H1 (cell line): ENCODE data around the gene DDIAS. TPM values are rescaled to one million over a fixed set of nuclear protein-coding genes. Genes with fewer than 3 reads are reported as not detected.

Experiments
- CTCF ChIA-PET: fragments of 300-600 bp; sonication (Branson Sonifier 250); formaldehyde crosslinking; loops from one replicate; lab custom pipeline; 2021; ENCODE audit not compliant: partially characterized antibody; lab: Charles Lee
- POLR2A ChIA-PET: fragments of 300-600 bp; sonication (Branson Sonifier 250); formaldehyde crosslinking; loops from one replicate; lab custom pipeline; 2021; ENCODE audit warnings: inconsistent platforms; ENCODE audit not compliant: partially characterized antibody; lab: Charles Lee
- DNase-seq, 2 experiments: peaks; one replicate each; pipeline versions ENCODE4 v3.0.0 to v3.0.0-alpha.2; 2010 to 2022; ENCODE audit warnings: low spot score in 2 of 2, low read depth in 1 of 2, mixed read lengths in 1 of 2
- FAIRE-seq: peaks from 2 replicates; lab custom pipeline; 2011; peaks lifted over from hg19 to GRCh38; lab: Jason Lieb, UNC
- H2AFZ ChIP-seq: 2 replicates; pipeline ENCODE4 v1.8.1; 2012; ENCODE audit warnings: low read length, inconsistent platforms
- H2AK5ac ChIP-seq: 2 replicates; pipeline ENCODE4 v1.6.1; 2013; ENCODE audit warnings: low read depth, low read length
- H2BK120ac ChIP-seq: replicated peaks from 2 replicates; pipeline ENCODE3; 2013; ENCODE audit warnings: low read depth, low read length, inconsistent platforms
- H2BK12ac ChIP-seq: 2 replicates; pipeline ENCODE4 v1.6.1; 2013; ENCODE audit warnings: low read depth, low read length
- H2BK15ac ChIP-seq: 2 replicates; pipeline ENCODE4 v1.6.1; 2013; ENCODE audit warnings: low read length
- H2BK20ac ChIP-seq: 2 replicates; pipeline ENCODE4 v1.6.1; 2013; ENCODE audit warnings: low read length
- H2BK5ac ChIP-seq: 2 replicates; pipeline ENCODE4 v1.6.1; 2013; ENCODE audit warnings: low read depth, low read length
- H3K14ac ChIP-seq: 2 replicates; pipeline ENCODE4 v1.6.1; 2013; ENCODE audit warnings: inconsistent platforms; ENCODE audit not compliant: insufficient read length
- H3K18ac ChIP-seq: 2 replicates; pipeline ENCODE4 v1.6.1; 2013; ENCODE audit warnings: low read length; ENCODE audit errors: extremely low read depth
- H3K23ac ChIP-seq: 2 replicates; pipeline ENCODE4 v1.6.1; 2013; ENCODE audit warnings: inconsistent platforms; ENCODE audit not compliant: insufficient read length
- H3K23me2 ChIP-seq: 2 replicates; pipeline ENCODE4 v1.6.1; 2013; ENCODE audit warnings: low read depth, low read length
- H3K27ac ChIP-seq: 2 replicates; pipeline ENCODE4 v1.6.1; 2011; ENCODE audit warnings: low read depth, low read length, inconsistent platforms
- H3K27me3 ChIP-seq, 4 experiments: replicated peaks in 1 of 4; 1 replicate in 1 of 4; 2 replicates in 3 of 4; pipeline versions ENCODE4 v1.6.1 to v1.8.1; 2011 to 2013; ENCODE audit warnings: low read length in 3 of 4, mild to moderate bottlenecking in 3 of 4, inconsistent platforms in 2 of 4, mixed read lengths in 2 of 4, moderate library complexity in 1 of 4; ENCODE audit not compliant: control insufficient read depth in 3 of 4, insufficient read depth in 3 of 4; ENCODE audit errors: extremely low read depth in 1 of 4
- H3K36me3 ChIP-seq, 4 experiments: 2 replicates each; pipeline versions ENCODE4 v1.6.1 to v1.8.1; 2011 to 2013; ENCODE audit warnings: mild to moderate bottlenecking in 4 of 4, low read length in 3 of 4, moderate library complexity in 2 of 4, control low read depth in 1 of 4, inconsistent platforms in 1 of 4; ENCODE audit not compliant: insufficient read depth in 4 of 4, control insufficient read depth in 2 of 4
- H3K4ac ChIP-seq: replicated peaks from 2 replicates; pipeline ENCODE3; 2013; ENCODE audit warnings: low read length, low read depth, mixed read lengths, inconsistent platforms; ENCODE audit not compliant: insufficient read length
- H3K4me1 ChIP-seq, 4 experiments: replicated peaks in 1 of 4; 1 replicate in 1 of 4; 2 replicates in 3 of 4; pipeline versions ENCODE4 v1.6.1 to v1.8.1; 2011 to 2013; ENCODE audit warnings: low read length in 3 of 4, inconsistent platforms in 2 of 4, mixed read lengths in 1 of 4; ENCODE audit not compliant: insufficient read depth in 4 of 4, control insufficient read depth in 3 of 4
- H3K4me2 ChIP-seq, 2 experiments: 2 replicates each; pipeline versions ENCODE4 v1.6.1 to v1.8.1; 2011 to 2013; ENCODE audit warnings: low read depth in 2 of 2, low read length in 2 of 2, control low read depth in 1 of 2, inconsistent platforms in 1 of 2, mild to moderate bottlenecking in 1 of 2; ENCODE audit not compliant: insufficient read depth in 1 of 2
- H3K4me3 ChIP-seq, 4 experiments: fragments of 200-600, 300-600 bp in 1 of 4; sonication (generic), shearing (Covaris generic), sonication (Bioruptor Twin) in 1 of 4; 2 replicates each; pipeline versions ENCODE4 v1.5.1 to v1.8.1; 2011 to 2016; ENCODE audit warnings: low read length in 4 of 4, low read depth in 3 of 4, control low read depth in 2 of 4, inconsistent platforms in 2 of 4, mild to moderate bottlenecking in 2 of 4, mixed read lengths in 1 of 4, moderate library complexity in 1 of 4; ENCODE audit not compliant: insufficient read depth in 2 of 4; ENCODE audit errors: extremely low read depth in 1 of 4
- H3K56ac ChIP-seq: replicated peaks from 2 replicates; pipeline ENCODE3; 2013; ENCODE audit warnings: low read depth, mild to moderate bottlenecking, mixed read lengths, low read length, inconsistent platforms; ENCODE audit not compliant: insufficient read length
- H3K79me1 ChIP-seq: 2 replicates; pipeline ENCODE4 v1.6.1; 2013; ENCODE audit warnings: low read depth, low read length, control low read depth
- H3K79me2 ChIP-seq, 2 experiments: 2 replicates each; pipeline versions ENCODE4 v1.6.1 to v1.8.1; 2012 to 2013; ENCODE audit warnings: low read length in 2 of 2, mild to moderate bottlenecking in 2 of 2, inconsistent platforms in 1 of 2; ENCODE audit not compliant: insufficient read depth in 2 of 2, control insufficient read depth in 1 of 2
- H3K9ac ChIP-seq, 4 experiments: replicated peaks in 1 of 4; 1 replicate in 1 of 4; 2 replicates in 3 of 4; pipeline versions ENCODE4 v1.6.1 to v1.8.1; 2011 to 2013; ENCODE audit warnings: low read depth in 3 of 4, low read length in 3 of 4, control low read depth in 2 of 4, mild to moderate bottlenecking in 2 of 4, moderate library complexity in 2 of 4, inconsistent platforms in 1 of 4; ENCODE audit errors: extremely low read depth in 1 of 4
- H3K9me3 ChIP-seq, 2 experiments: 2 replicates each; pipeline versions ENCODE4 v1.6.1 to v1.8.1; 2012 to 2013; ENCODE audit warnings: mild to moderate bottlenecking in 2 of 2, moderate library complexity in 2 of 2, control low read depth in 1 of 2, inconsistent platforms in 1 of 2, low read depth in 1 of 2, low read length in 1 of 2, mixed read lengths in 1 of 2; ENCODE audit not compliant: insufficient read depth in 2 of 2
- H4K20me1 ChIP-seq, 2 experiments: replicated peaks in 1 of 2; 2 replicates each; pipeline versions ENCODE3 to v1.8.1; 2011 to 2013; ENCODE audit warnings: inconsistent platforms in 2 of 2, low read length in 2 of 2, mild to moderate bottlenecking in 1 of 2; ENCODE audit not compliant: insufficient read depth in 2 of 2, control insufficient read depth in 1 of 2
- H4K5ac ChIP-seq: 2 replicates; pipeline ENCODE4 v1.6.1; 2013; ENCODE audit warnings: low read length, low read depth, mixed read lengths, inconsistent platforms; ENCODE audit not compliant: insufficient read length
- H4K8ac ChIP-seq: 2 replicates; pipeline ENCODE4 v1.8.0; 2013; ENCODE audit warnings: mild to moderate bottlenecking, moderate library complexity, low read length, inconsistent platforms; ENCODE audit not compliant: insufficient read depth; ENCODE audit errors: extremely low read depth
- H4K91ac ChIP-seq: replicated peaks from 2 replicates; pipeline ENCODE3; 2013; ENCODE audit warnings: low read length, mixed read lengths, inconsistent platforms; ENCODE audit not compliant: insufficient read length
- CHD1 ChIP-seq: IDR thresholded peaks from 2 replicates; pipeline ENCODE4 v1.6.1; 2012; ENCODE audit warnings: low read depth, low read length, improper control_type of control experiment
- CREB1 ChIP-seq: IDR thresholded peaks from 2 replicates; pipeline ENCODE4 v1.6.1; 2012; ENCODE audit warnings: inconsistent platforms
- NANOG ChIP-seq: IDR thresholded peaks from 2 replicates; pipeline ENCODE4 v1.6.1; 2011; ENCODE audit warnings: low read length, low read depth, mild to moderate bottlenecking, inconsistent platforms; ENCODE audit not compliant: insufficient read depth, poor library complexity, severe bottlenecking
- RFX5 ChIP-seq: IDR thresholded peaks from 2 replicates; pipeline ENCODE4 v1.6.1; 2011; ENCODE audit warnings: low read depth, low read length, improper control_type of control experiment, borderline replicate concordance
- SIN3A ChIP-seq, 2 experiments: IDR thresholded peaks in 1 of 2; conservative IDR thresholded peaks in 1 of 2; 2 replicates each; pipeline ENCODE4 v1.6.1; 2011 to 2012; ENCODE audit warnings: low read length in 2 of 2, improper control_type of control experiment in 1 of 2, low read depth in 1 of 2, mild to moderate bottlenecking in 1 of 2
- SIRT6 ChIP-seq: IDR thresholded peaks from one replicate; pipeline ENCODE4 v1.7.1; 2012; ENCODE audit warnings: low read length, inconsistent platforms
- WGBS, 2 experiments: shearing (Covaris generic) in 1 of 2; methylation state at CpG; one replicate each; pipeline versions ENCODE4 v1.1.6 to v1.1.7; 2013 to 2015; ENCODE audit warnings: low lambda C conversion rate in 2 of 2, mixed read lengths in 2 of 2, inconsistent platforms in 1 of 2, low coverage in 1 of 2, missing lambda C conversion rate in 1 of 2; ENCODE audit not compliant: insufficient replicate concordance in 2 of 2, insufficient coverage in 1 of 2, insufficient read length in 1 of 2; ENCODE audit errors: extremely low coverage in 1 of 2, missing lambda C conversion rate in 1 of 2; 5-methylcytosine and 5-hydroxymethylcytosine counted together
- polyA plus RNA-seq, 7 experiments: library from polyadenylated mRNA; depleted of rRNA in 3 of 7; stranded (reverse) in 5 of 7; unstranded in 2 of 7; fragments of >200 nt in 5 of 7; fragments of 200-250 nt in 2 of 7; gene quantifications; 1 replicate in 5 of 7; 2 replicates in 1 of 7; 4 replicates in 1 of 7; pipeline versions ENCODE4 v1.2.1 to v1.2.3, GENCODE V29; 2011 to 2013; ENCODE audit warnings: missing spikeins in 2 of 7, mixed read lengths in 2 of 7
- total RNA-seq: library from RNA; stranded (reverse); fragmentation: NEBNext Ultra II Directional; extraction: Animal tissue kit (Norgen Biotek cat#: 25700); gene quantifications from 2 replicates; pipeline ENCODE4 v1.2.1, GENCODE V29; 2021

DDIAS gene
- total and polyA plus RNA-seq, 2 of the 8 experiments (the other 6 are each of a cell fraction or from before 2014, with no cell fraction given): 11.6 to 25.7 TPM

GRCh38 chr11:82857145-82857544 lies 44.4 kb upstream of the DDIAS start:
- H3K36me3 ChIP-seq: no peaks in the 10 kb centered on the region
- WGBS, 2 experiments: 94% methylated on average over 2 of the region's 2 CpGs; no CpG with 5 or more reads in 1 of the 2 experiments
- POLR2A ChIA-PET: interaction anchor here (1.0 kb wide), 1 partner anchor 10 kb away, joined by 3 read pairs; no protein-coding TSS in a partner anchor

More at GRCh38 chr11:82857145-82857544, 44.4 kb upstream of the DDIAS start:
- Histone ChIP-seq H3K4me1 (no peaks in the 10 kb centered on the region), H2AK5ac (no peak overlapping the region), H3K4me3 (no peak overlapping the region), H2BK5ac (no peak overlapping the region), H3K18ac (no peak overlapping the region), H3K9ac (no peak overlapping the region), H3K14ac (no peak overlapping the region), H3K79me2 (no peaks in the 10 kb centered on the region), H3K9me3 (no peaks in the 10 kb centered on the region), H3K23me2 (no peaks in the 10 kb centered on the region), H3K4ac (no peak overlapping the region), H3K56ac (no peak overlapping the region), H2BK12ac (no peak overlapping the region), H3K27ac (no peak overlapping the region), H2BK120ac (no peak overlapping the region), H3K27me3 (no peaks in the 10 kb centered on the region), H3K23ac (no peak overlapping the region), H3K79me1 (no peaks in the 10 kb centered on the region), H4K8ac (no peak overlapping the region), H2BK15ac (no peak overlapping the region), H4K20me1 (no peaks in the 10 kb centered on the region), H2BK20ac (no peak overlapping the region), H3K4me2 (no peak overlapping the region), H4K91ac (no peak overlapping the region), H2AFZ (no peak overlapping the region), H4K5ac (no peak overlapping the region)
- TF ChIP-seq CREB1 (no peak), SIN3A (conservative IDR thresholded peaks at IDR 0.05 in 1 of 2, IDR thresholded peaks at IDR 0.05 in 1 of 2; ENCODE audit: low read depth in 1 of 2, low read length in 2 of 2) (no peak), RFX5 (no peak), SIRT6 (no peak), CHD1 (no peak), NANOG (no peak)
- DNase-seq: no peak
- FAIRE-seq: no peak
- CTCF ChIA-PET: interaction anchor here (0.7 to 1.0 kb wide), 4 partner anchors 10 to 81 kb away, joined by 3 to 5 read pairs (median 3); no protein-coding TSS in a partner anchor
